Measurements from ENCODE around the gene PARP3. TPM values are rescaled to one million over a fixed set of nuclear protein-coding genes. Genes with fewer than 3 reads are reported as not detected.

PARP3 gene
- total and polyA plus RNA-seq, 9 of the 15 experiments (the other 6 are each of a cell fraction or from before 2014, with no cell fraction given): 0.46 to 6.6 (median 4.5) TPM

GRCh38 chr3:51982352-51982837, 40.2 kb downstream of the PARP3 start (continued):
- TF ChIP-seq RREB1 (CRISPR knock-in tag; IDR thresholded peaks at IDR 0.05) (no peak), MYNN (IDR thresholded peaks at IDR 0.05) (peak; percentile 59), MYNN (CRISPR knock-in tag; IDR thresholded peaks at IDR 0.05) (no peak), LCOR (CRISPR knock-in tag; IDR thresholded peaks at IDR 0.05) (no peak), CTCFL (IDR thresholded peaks at IDR 0.05; ENCODE audit: borderline replicate concordance, insufficient read depth, low read depth, low read length, poor library complexity, severe bottlenecking) (peak; percentile 44), RBBP5 (IDR thresholded peaks at IDR 0.05; ENCODE audit: borderline replicate concordance, insufficient read depth, low read length, poor library complexity, severe bottlenecking) (no peak), CREBBP (IDR thresholded peaks at IDR 0.05; ENCODE audit: low read depth, low read length) (no peak), HDAC1 (IDR thresholded peaks at IDR 0.05) (peak in 1 of 2 experiments; percentile 71; a peak in 2 of 4 replicates), FOXK1 (CRISPR knock-in tag; IDR thresholded peaks at IDR 0.05; ENCODE audit: borderline replicate concordance) (peak; percentile 7; the same call in 1 of the 2 replicates), ZNF24 (IDR thresholded peaks at IDR 0.05) (peak; percentile 62), NR4A1 (CRISPR knock-in tag; IDR thresholded peaks at IDR 0.05) (no peak), NR4A1 (tag; IDR thresholded peaks at IDR 0.05) (no peak), MCM7 (IDR thresholded peaks at IDR 0.05) (no peak), GMEB1 (CRISPR knock-in tag; IDR thresholded peaks at IDR 0.05) (no peak), HNRNPH1 (optimal IDR thresholded peaks at IDR 0.05; ENCODE audit: low read depth, low read length) (no peak)
- TF ChIP-seq, protein P1, sequence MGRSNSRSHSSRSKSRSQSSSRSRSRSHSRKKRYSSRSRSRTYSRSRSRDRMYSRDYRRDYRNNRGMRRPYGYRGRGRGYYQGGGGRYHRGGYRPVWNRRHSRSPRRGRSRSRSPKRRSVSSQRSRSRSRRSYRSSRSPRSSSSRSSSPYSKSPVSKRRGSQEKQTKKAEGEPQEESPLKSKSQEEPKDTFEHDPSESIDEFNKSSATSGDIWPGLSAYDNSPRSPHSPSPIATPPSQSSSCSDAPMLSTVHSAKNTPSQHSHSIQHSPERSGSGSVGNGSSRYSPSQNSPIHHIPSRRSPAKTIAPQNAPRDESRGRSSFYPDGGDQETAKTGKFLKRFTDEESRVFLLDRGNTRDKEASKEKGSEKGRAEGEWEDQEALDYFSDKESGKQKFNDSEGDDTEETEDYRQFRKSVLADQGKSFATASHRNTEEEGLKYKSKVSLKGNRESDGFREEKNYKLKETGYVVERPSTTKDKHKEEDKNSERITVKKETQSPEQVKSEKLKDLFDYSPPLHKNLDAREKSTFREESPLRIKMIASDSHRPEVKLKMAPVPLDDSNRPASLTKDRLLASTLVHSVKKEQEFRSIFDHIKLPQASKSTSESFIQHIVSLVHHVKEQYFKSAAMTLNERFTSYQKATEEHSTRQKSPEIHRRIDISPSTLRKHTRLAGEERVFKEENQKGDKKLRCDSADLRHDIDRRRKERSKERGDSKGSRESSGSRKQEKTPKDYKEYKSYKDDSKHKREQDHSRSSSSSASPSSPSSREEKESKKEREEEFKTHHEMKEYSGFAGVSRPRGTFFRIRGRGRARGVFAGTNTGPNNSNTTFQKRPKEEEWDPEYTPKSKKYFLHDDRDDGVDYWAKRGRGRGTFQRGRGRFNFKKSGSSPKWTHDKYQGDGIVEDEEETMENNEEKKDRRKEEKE (IDR thresholded peaks at IDR 0.05; ENCODE audit: borderline replicate concordance in 1 of 2, control insufficient read depth in 1 of 2, low read depth in 2 of 2, low read length in 1 of 2): no peak
